Measurements from ENCODE around the gene PYDC1. TPM values are rescaled to one million over a fixed set of nuclear protein-coding genes. Genes with fewer than 3 reads are reported as not detected.

Gene PYDC1
- total RNA-seq, result not detected

- Histone ChIP-seq H3K27ac (no peak within 1 kb of the TSS), H3K27me3 (peaks cover 0 to 12% of the 10 kb centered on the region in 2 donors), H3K4me1 (peaks cover 0 to 29% of the 10 kb centered on the region in 2 donors), H3K9me3 (no peaks in the 10 kb centered on the region), H3K36me3 (no peaks in the 10 kb centered on the region), H3K4me3 (peak within 1 kb of the TSS; percentile 5 to 57)
- DNase-seq (ENCODE audit: low spot score), result no peak
- no peak for TF ChIP-seq CTCF (IDR thresholded peaks at IDR 0.05)
Observed at GRCh38 chr16:31216422-31217135, at the start of gene PYDC1. Gene PYDC1, minus strand, starts transcription at chr16:31217135. Its CDS starts 107 bp downstream, at chr16:31217028.

- DNase-seq (ENCODE audit: low spot score), result no peak
- no peaks in the 10 kb centered on the region for H3K4me1 ChIP-seq
- H3K27me3 ChIP-seq, result no peaks in the 10 kb centered on the region
- no peaks in the 10 kb centered on the region for H3K9me3 ChIP-seq
- H3K36me3 ChIP-seq, result no peaks in the 10 kb centered on the region
- TF ChIP-seq CTCF (IDR thresholded peaks at IDR 0.05), result no peak
- H3K27ac ChIP-seq, result no peak overlapping the region
- H3K4me3 ChIP-seq, result no peak overlapping the region
Observed at GRCh38 chr16:31265329-31266245, 48.7 kb upstream of the PYDC1 start.

- no peaks in the 10 kb centered on the region for H3K9me3 ChIP-seq
- no peaks in the 10 kb centered on the region for H3K27me3 ChIP-seq
- no peak for TF ChIP-seq CTCF (IDR thresholded peaks at IDR 0.05)
- no peaks in the 10 kb centered on the region for H3K4me1 ChIP-seq
- no peaks in the 10 kb centered on the region for H3K36me3 ChIP-seq
- no peak overlapping the region for H3K4me3 ChIP-seq
- DNase-seq (ENCODE audit: low spot score), result no peak
- H3K27ac ChIP-seq, result no peak overlapping the region
Observed at GRCh38 chr16:31262084-31262483, 45.1 kb upstream of the PYDC1 start.

GRCh38 chr16:31260136-31260931 lies 43.4 kb upstream of the PYDC1 start:
- H3K4me1 ChIP-seq, result no peaks in the 10 kb centered on the region
- no peaks in the 10 kb centered on the region for H3K36me3 ChIP-seq
- H3K9me3 ChIP-seq, result no peaks in the 10 kb centered on the region
- H3K27ac ChIP-seq, result no peak overlapping the region
- no peak for TF ChIP-seq CTCF (IDR thresholded peaks at IDR 0.05)
- no peaks in the 10 kb centered on the region for H3K27me3 ChIP-seq
- peak overlapping the region; percentile 4 to 26 for H3K4me3 ChIP-seq
- DNase-seq (ENCODE audit: low spot score), result no peak

GRCh38 chr16:31258366-31258765 lies 41.4 kb upstream of the PYDC1 start:
- TF ChIP-seq CTCF (IDR thresholded peaks at IDR 0.05), result no peak
- peaks cover 0 to 7% of the 10 kb centered on the region in 2 donors for H3K4me1 ChIP-seq

More at GRCh38 chr16:31258366-31258765, 41.4 kb upstream of the PYDC1 start:
- Histone ChIP-seq H3K27ac (no peak overlapping the region), H3K9me3 (no peaks in the 10 kb centered on the region), H3K4me3 (no peak overlapping the region), H3K36me3 (no peaks in the 10 kb centered on the region), H3K27me3 (no peaks in the 10 kb centered on the region)
- DNase-seq (ENCODE audit: low spot score), result no peak
